ENCODE data around the gene PCED1A. TPM values are rescaled to one million over a fixed set of nuclear protein-coding genes. Genes with fewer than 3 reads are reported as not detected.

Gene PCED1A
- total and polyA plus RNA-seq, 2 of the 13 experiments (the other 11 are each of a cell fraction or from before 2014, with no cell fraction given), result 40.1 to 84.2 TPM

DNA sequence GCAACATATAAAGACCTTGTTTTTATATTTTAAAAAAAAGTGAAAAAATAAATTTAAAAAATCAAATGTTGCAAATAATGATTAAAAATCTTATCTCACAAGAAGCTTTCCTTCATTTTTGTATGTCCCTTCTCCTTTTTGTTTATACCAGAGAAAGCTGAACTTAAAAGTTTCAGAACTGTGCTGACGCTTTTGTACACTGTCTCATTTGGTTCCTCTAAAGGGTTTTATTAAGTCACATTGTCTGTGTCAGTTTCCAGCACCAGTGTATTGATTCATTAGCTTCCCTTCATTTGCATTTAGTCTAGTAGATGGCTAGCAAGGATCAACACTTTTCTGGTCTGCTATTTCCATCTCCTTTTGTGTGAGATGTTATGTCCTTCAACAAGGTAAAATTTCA, 6.7 kb downstream of the PCED1A start:
- ATAC-seq, result no peak
- DNase-seq (ENCODE audit: low spot score), result no peak
- no peaks in the 10 kb centered on the region for H4K20me1 ChIP-seq (ENCODE audit: insufficient read depth, low read length)
- H3K79me2 ChIP-seq (ENCODE audit: insufficient read depth, low read length), result no peaks in the 10 kb centered on the region
- WGBS (ENCODE audit: low lambda C conversion rate), result 96% methylated on average over 1 of the region's 1 CpG
- ChIA-PET CTCF (ENCODE audit: low intra/inter-chr PET ratio, low total read pairs) (no interaction called here), POLR2A (no interaction called here)
- H3K4me1 ChIP-seq (ENCODE audit: insufficient read depth, low read length), result peaks cover 18% of the 10 kb centered on the region
- BruUV-seq (replicated peaks), result TSS peak; percentile 11
- in situ Hi-C loops (cut with HindIII; ENCODE audit: extremely low pct_ligation_motif_present, low pct_unique_long_range_greater_than_20kb) (no loop called here), intact Hi-C loops (cut with micrococcal nuclease; ENCODE audit: unreplicated experiment) (no loop called here)
- H3K9ac ChIP-seq (ENCODE audit: insufficient read depth, low read depth, low read length), result no peak overlapping the region
- no peak overlapping the region for H3K4me2 ChIP-seq (ENCODE audit: low read depth, low read length)
- no peak overlapping the region for H2AFZ ChIP-seq (ENCODE audit: low read length)
- no peak overlapping the region for H3K27ac ChIP-seq (ENCODE audit: extremely low read length, insufficient read depth, low read length)
- H3K4me3 ChIP-seq (replicated peaks in 1 of 3; ENCODE audit: insufficient read depth in 1 of 3, low read depth in 2 of 3, low read length in 3 of 3), result no peak overlapping the region
- H3K9me3 ChIP-seq (ENCODE audit: low read length), result no peaks in the 10 kb centered on the region
- H3K27me3 ChIP-seq (ENCODE audit: control insufficient read depth in 1 of 2, insufficient read depth in 2 of 2, low read length in 2 of 2), result no peaks in the 10 kb centered on the region
- no peak for FAIRE-seq
- H3K36me3 ChIP-seq (replicated peaks in 1 of 2; ENCODE audit: control insufficient read depth in 1 of 2, insufficient read depth in 2 of 2, low read length in 2 of 2), result peaks cover 4 to 11% of the 10 kb centered on the region in 2 experiments; a peak in 3 of 5 replicates
- TF ChIP-seq AGO2 (optimal IDR thresholded peaks at IDR 0.05; ENCODE audit: low read depth, low read length), result no peak
- TF ChIP-seq, protein P1, sequence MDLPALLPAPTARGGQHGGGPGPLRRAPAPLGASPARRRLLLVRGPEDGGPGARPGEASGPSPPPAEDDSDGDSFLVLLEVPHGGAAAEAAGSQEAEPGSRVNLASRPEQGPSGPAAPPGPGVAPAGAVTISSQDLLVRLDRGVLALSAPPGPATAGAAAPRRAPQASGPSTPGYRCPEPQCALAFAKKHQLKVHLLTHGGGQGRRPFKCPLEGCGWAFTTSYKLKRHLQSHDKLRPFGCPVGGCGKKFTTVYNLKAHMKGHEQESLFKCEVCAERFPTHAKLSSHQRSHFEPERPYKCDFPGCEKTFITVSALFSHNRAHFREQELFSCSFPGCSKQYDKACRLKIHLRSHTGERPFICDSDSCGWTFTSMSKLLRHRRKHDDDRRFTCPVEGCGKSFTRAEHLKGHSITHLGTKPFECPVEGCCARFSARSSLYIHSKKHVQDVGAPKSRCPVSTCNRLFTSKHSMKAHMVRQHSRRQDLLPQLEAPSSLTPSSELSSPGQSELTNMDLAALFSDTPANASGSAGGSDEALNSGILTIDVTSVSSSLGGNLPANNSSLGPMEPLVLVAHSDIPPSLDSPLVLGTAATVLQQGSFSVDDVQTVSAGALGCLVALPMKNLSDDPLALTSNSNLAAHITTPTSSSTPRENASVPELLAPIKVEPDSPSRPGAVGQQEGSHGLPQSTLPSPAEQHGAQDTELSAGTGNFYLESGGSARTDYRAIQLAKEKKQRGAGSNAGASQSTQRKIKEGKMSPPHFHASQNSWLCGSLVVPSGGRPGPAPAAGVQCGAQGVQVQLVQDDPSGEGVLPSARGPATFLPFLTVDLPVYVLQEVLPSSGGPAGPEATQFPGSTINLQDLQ (CRISPR knock-in tag; IDR thresholded peaks at IDR 0.05), result no peak
- TF ChIP-seq AKAP8 (CRISPR knock-in tag; IDR thresholded peaks at IDR 0.05), result no peak
- TF ChIP-seq ZNF784 (CRISPR knock-in tag; IDR thresholded peaks at IDR 0.05; ENCODE audit: borderline replicate concordance), result no peak
- no peak for TF ChIP-seq GTF2F1 (IDR thresholded peaks at IDR 0.05; ENCODE audit: low read length)
- TF ChIP-seq SALL2 (CRISPR knock-in tag; IDR thresholded peaks at IDR 0.05), result no peak
- TF ChIP-seq ZNF235 (CRISPR knock-in tag; IDR thresholded peaks at IDR 0.05; ENCODE audit: borderline replicate concordance), result no peak
- TF ChIP-seq THAP9 (CRISPR knock-in tag; IDR thresholded peaks at IDR 0.05; ENCODE audit: borderline replicate concordance), result no peak
- no peak for TF ChIP-seq ARNTL (CRISPR knock-in tag; IDR thresholded peaks at IDR 0.05)
- TF ChIP-seq ZNF326 (CRISPR knock-in tag; IDR thresholded peaks at IDR 0.05; ENCODE audit: borderline replicate concordance), result no peak
- no peak for TF ChIP-seq ZSCAN25 (CRISPR knock-in tag; IDR thresholded peaks at IDR 0.05)
- TF ChIP-seq MTA3 (CRISPR knock-in tag; IDR thresholded peaks at IDR 0.05), result no peak
- TF ChIP-seq, protein P2, sequence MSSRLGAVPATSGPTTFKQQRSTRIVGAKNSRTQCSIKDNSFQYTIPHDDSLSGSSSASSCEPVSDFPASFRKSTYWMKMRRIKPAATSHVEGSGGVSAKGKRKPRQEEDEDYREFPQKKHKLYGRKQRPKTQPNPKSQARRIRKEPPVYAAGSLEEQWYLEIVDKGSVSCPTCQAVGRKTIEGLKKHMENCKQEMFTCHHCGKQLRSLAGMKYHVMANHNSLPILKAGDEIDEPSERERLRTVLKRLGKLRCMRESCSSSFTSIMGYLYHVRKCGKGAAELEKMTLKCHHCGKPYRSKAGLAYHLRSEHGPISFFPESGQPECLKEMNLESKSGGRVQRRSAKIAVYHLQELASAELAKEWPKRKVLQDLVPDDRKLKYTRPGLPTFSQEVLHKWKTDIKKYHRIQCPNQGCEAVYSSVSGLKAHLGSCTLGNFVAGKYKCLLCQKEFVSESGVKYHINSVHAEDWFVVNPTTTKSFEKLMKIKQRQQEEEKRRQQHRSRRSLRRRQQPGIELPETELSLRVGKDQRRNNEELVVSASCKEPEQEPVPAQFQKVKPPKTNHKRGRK (CRISPR knock-in tag; IDR thresholded peaks at IDR 0.05), result no peak
- TF ChIP-seq KLF16 (CRISPR knock-in tag; IDR thresholded peaks at IDR 0.05), result no peak
- TF ChIP-seq MIXL1 (CRISPR knock-in tag; IDR thresholded peaks at IDR 0.05), result no peak

All from HepG2 (cell line).